ENCODE data around the gene RSPH10B2. TPM values are rescaled to one million over a fixed set of nuclear protein-coding genes. Genes with fewer than 3 reads are reported as not detected.

RSPH10B2 gene
- total and polyA plus RNA-seq, 2 of the 13 experiments (the other 11 are each of a cell fraction or from before 2014, with no cell fraction given): 0.31 TPM; not detected in 1

DNA sequence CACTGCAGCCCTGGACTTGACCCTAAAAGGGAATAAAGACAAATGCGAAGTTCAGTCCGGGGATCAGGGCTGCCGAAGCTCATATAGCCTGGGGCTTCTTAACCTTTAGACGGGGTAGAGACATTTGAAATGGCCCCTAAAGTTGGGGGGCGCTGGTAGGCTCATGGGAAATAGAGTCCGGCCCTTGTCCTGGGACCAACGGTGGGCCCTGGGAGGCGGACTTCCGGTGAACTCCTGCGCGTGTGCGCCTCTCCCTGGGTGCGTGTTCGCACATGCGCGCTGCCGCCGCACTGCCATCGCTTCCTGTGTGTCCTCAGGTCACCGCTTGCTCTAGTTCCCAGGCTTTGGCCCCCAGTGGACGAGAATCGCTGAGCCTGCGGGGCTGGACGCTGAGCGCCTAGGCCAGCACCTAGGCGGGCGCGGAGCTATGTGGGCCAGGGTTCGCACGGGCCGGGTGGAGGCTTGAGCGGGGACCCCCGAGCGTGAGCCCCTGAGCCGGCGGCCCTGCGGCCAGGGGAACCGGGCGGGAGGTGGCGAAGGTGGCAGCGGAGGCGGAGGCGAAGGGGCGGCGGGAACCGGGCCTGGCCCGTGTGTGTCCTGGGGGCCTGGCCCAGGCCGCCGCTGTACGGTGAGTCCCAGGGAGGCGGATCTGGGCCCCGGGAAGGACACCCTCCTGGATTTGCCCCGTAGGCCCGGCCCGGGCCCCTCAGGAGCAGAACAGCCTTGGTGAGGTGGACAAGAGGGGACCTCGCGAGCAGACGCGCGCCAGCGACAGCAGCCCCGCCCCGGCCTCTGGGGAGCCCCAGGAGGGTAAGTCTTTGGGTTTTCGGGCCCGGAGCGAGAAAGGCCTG is 24.2 kb upstream of the RSPH10B2 start (continued):
- TF ChIP-seq, protein P1, sequence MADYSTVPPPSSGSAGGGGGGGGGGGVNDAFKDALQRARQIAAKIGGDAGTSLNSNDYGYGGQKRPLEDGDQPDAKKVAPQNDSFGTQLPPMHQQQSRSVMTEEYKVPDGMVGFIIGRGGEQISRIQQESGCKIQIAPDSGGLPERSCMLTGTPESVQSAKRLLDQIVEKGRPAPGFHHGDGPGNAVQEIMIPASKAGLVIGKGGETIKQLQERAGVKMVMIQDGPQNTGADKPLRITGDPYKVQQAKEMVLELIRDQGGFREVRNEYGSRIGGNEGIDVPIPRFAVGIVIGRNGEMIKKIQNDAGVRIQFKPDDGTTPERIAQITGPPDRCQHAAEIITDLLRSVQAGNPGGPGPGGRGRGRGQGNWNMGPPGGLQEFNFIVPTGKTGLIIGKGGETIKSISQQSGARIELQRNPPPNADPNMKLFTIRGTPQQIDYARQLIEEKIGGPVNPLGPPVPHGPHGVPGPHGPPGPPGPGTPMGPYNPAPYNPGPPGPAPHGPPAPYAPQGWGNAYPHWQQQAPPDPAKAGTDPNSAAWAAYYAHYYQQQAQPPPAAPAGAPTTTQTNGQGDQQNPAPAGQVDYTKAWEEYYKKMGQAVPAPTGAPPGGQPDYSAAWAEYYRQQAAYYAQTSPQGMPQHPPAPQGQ (CRISPR knock-in tag; IDR thresholded peaks at IDR 0.05; ENCODE audit: borderline replicate concordance): no peak
- TF ChIP-seq, protein P2, sequence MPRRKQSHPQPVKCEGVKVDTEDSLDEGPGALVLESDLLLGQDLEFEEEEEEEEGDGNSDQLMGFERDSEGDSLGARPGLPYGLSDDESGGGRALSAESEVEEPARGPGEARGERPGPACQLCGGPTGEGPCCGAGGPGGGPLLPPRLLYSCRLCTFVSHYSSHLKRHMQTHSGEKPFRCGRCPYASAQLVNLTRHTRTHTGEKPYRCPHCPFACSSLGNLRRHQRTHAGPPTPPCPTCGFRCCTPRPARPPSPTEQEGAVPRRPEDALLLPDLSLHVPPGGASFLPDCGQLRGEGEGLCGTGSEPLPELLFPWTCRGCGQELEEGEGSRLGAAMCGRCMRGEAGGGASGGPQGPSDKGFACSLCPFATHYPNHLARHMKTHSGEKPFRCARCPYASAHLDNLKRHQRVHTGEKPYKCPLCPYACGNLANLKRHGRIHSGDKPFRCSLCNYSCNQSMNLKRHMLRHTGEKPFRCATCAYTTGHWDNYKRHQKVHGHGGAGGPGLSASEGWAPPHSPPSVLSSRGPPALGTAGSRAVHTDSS (CRISPR knock-in tag; conservative IDR thresholded peaks at IDR 0.05): no peak
- TF ChIP-seq, protein P3, sequence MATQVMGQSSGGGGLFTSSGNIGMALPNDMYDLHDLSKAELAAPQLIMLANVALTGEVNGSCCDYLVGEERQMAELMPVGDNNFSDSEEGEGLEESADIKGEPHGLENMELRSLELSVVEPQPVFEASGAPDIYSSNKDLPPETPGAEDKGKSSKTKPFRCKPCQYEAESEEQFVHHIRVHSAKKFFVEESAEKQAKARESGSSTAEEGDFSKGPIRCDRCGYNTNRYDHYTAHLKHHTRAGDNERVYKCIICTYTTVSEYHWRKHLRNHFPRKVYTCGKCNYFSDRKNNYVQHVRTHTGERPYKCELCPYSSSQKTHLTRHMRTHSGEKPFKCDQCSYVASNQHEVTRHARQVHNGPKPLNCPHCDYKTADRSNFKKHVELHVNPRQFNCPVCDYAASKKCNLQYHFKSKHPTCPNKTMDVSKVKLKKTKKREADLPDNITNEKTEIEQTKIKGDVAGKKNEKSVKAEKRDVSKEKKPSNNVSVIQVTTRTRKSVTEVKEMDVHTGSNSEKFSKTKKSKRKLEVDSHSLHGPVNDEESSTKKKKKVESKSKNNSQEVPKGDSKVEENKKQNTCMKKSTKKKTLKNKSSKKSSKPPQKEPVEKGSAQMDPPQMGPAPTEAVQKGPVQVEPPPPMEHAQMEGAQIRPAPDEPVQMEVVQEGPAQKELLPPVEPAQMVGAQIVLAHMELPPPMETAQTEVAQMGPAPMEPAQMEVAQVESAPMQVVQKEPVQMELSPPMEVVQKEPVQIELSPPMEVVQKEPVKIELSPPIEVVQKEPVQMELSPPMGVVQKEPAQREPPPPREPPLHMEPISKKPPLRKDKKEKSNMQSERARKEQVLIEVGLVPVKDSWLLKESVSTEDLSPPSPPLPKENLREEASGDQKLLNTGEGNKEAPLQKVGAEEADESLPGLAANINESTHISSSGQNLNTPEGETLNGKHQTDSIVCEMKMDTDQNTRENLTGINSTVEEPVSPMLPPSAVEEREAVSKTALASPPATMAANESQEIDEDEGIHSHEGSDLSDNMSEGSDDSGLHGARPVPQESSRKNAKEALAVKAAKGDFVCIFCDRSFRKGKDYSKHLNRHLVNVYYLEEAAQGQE (IDR thresholded peaks at IDR 0.05; ENCODE audit: borderline replicate concordance in 1 of 2, low read depth in 1 of 2, low read length in 2 of 2): no peak
- TF ChIP-seq, protein P4, sequence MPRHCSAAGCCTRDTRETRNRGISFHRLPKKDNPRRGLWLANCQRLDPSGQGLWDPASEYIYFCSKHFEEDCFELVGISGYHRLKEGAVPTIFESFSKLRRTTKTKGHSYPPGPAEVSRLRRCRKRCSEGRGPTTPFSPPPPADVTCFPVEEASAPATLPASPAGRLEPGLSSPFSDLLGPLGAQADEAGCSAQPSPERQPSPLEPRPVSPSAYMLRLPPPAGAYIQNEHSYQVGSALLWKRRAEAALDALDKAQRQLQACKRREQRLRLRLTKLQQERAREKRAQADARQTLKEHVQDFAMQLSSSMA (CRISPR knock-in tag; IDR thresholded peaks at IDR 0.05): 0 out of 2 replicates have a peak, but pooled peaks have one; percentile 21
- TF ChIP-seq, protein P5, sequence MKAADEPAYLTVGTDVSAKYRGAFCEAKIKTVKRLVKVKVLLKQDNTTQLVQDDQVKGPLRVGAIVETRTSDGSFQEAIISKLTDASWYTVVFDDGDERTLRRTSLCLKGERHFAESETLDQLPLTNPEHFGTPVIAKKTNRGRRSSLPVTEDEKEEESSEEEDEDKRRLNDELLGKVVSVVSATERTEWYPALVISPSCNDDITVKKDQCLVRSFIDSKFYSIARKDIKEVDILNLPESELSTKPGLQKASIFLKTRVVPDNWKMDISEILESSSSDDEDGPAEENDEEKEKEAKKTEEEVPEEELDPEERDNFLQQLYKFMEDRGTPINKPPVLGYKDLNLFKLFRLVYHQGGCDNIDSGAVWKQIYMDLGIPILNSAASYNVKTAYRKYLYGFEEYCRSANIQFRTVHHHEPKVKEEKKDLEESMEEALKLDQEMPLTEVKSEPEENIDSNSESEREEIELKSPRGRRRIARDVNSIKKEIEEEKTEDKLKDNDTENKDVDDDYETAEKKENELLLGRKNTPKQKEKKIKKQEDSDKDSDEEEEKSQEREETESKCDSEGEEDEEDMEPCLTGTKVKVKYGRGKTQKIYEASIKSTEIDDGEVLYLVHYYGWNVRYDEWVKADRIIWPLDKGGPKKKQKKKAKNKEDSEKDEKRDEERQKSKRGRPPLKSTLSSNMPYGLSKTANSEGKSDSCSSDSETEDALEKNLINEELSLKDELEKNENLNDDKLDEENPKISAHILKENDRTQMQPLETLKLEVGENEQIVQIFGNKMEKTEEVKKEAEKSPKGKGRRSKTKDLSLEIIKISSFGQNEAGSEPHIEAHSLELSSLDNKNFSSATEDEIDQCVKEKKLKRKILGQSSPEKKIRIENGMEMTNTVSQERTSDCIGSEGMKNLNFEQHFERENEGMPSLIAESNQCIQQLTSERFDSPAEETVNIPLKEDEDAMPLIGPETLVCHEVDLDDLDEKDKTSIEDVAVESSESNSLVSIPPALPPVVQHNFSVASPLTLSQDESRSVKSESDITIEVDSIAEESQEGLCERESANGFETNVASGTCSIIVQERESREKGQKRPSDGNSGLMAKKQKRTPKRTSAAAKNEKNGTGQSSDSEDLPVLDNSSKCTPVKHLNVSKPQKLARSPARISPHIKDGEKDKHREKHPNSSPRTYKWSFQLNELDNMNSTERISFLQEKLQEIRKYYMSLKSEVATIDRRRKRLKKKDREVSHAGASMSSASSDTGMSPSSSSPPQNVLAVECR (CRISPR knock-in tag; IDR thresholded peaks at IDR 0.05; ENCODE audit: borderline replicate concordance): peak; percentile 96
- TF ChIP-seq POLR2AphosphoS5 (IDR thresholded peaks at IDR 0.05; ENCODE audit: low read depth, low read length) (peak; percentile 90), SOX5 (CRISPR knock-in tag; IDR thresholded peaks at IDR 0.05; ENCODE audit: borderline replicate concordance) (no peak)
- TF ChIP-seq, protein P6, sequence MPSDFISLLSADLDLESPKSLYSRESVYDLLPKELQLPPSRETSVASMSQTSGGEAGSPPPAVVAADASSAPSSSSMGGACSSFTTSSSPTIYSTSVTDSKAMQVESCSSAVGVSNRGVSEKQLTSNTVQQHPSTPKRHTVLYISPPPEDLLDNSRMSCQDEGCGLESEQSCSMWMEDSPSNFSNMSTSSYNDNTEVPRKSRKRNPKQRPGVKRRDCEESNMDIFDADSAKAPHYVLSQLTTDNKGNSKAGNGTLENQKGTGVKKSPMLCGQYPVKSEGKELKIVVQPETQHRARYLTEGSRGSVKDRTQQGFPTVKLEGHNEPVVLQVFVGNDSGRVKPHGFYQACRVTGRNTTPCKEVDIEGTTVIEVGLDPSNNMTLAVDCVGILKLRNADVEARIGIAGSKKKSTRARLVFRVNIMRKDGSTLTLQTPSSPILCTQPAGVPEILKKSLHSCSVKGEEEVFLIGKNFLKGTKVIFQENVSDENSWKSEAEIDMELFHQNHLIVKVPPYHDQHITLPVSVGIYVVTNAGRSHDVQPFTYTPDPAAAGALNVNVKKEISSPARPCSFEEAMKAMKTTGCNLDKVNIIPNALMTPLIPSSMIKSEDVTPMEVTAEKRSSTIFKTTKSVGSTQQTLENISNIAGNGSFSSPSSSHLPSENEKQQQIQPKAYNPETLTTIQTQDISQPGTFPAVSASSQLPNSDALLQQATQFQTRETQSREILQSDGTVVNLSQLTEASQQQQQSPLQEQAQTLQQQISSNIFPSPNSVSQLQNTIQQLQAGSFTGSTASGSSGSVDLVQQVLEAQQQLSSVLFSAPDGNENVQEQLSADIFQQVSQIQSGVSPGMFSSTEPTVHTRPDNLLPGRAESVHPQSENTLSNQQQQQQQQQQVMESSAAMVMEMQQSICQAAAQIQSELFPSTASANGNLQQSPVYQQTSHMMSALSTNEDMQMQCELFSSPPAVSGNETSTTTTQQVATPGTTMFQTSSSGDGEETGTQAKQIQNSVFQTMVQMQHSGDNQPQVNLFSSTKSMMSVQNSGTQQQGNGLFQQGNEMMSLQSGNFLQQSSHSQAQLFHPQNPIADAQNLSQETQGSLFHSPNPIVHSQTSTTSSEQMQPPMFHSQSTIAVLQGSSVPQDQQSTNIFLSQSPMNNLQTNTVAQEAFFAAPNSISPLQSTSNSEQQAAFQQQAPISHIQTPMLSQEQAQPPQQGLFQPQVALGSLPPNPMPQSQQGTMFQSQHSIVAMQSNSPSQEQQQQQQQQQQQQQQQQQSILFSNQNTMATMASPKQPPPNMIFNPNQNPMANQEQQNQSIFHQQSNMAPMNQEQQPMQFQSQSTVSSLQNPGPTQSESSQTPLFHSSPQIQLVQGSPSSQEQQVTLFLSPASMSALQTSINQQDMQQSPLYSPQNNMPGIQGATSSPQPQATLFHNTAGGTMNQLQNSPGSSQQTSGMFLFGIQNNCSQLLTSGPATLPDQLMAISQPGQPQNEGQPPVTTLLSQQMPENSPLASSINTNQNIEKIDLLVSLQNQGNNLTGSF (CRISPR knock-in tag; IDR thresholded peaks at IDR 0.05): peak; percentile 88

Measured in HepG2 (cell line).